Vagina (tissue), 2 donors: ENCODE data around the gene ZNF408. TPM values are rescaled to one million over a fixed set of nuclear protein-coding genes. Genes with fewer than 3 reads are reported as not detected.

ENCODE experiments used
- DNase-seq, 2 donors: peaks; one replicate each; pipeline ENCODE4 v3.0.0-alpha.2; 2017; ENCODE audit errors: extremely low spot score in 2 of 2
- H3K27ac ChIP-seq: fragments of 200-600 bp; sonication (generic); one replicate; pipeline ENCODE4 v1.5.1; 2019
- H3K27me3 ChIP-seq: fragments of 200-600 bp; sonication (generic); one replicate; pipeline ENCODE4 v1.5.1; 2019
- H3K36me3 ChIP-seq, 2 donors: fragments of 200-600 bp; sonication (generic); one replicate each; pipeline ENCODE4 v1.5.1; 2017 to 2019
- H3K4me1 ChIP-seq: fragments of 200-600 bp; sonication (generic); one replicate; pipeline ENCODE4 v1.5.1; 2019
- H3K4me3 ChIP-seq, 2 donors: fragments of 200-600 bp; sonication (generic); 1 replicate in 1 of 2; 2 replicates in 1 of 2; pipeline ENCODE4 v1.5.1; 2016 to 2019
- H3K9me3 ChIP-seq: fragments of 200-600 bp; sonication (generic); one replicate; pipeline ENCODE4 v1.5.1; 2019
- CTCF ChIP-seq, 3 experiments: fragments of 450-650 bp in 2 of 3; fragments of 200-600 bp in 1 of 3; sonication (generic) in 1 of 3; IDR thresholded peaks; one replicate each; pipeline ENCODE4 v1.5.1; 2017 to 2019; ENCODE audit warnings: antibody characterized with exemption in 3 of 3, mild to moderate bottlenecking in 2 of 3, moderate library complexity in 2 of 3
- POLR2A ChIP-seq, 2 donors: fragments of 450-650 bp; IDR thresholded peaks; one replicate each; pipeline ENCODE4 v1.6.1; 2017; ENCODE audit warnings: antibody characterized with exemption in 2 of 2, mild to moderate bottlenecking in 2 of 2, moderate library complexity in 2 of 2
- POLR2AphosphoS5 ChIP-seq, 2 donors: sonication (generic); formaldehyde crosslinking; IDR thresholded peaks; one replicate each; pipeline ENCODE4 v1.9.0; 2017; ENCODE audit warnings: antibody characterized with exemption in 2 of 2, mild to moderate bottlenecking in 2 of 2, low read depth in 1 of 2; ENCODE audit not compliant: insufficient read depth in 1 of 2
- intact Hi-C: fragments of 100-400 bp; cut with DNase I; formaldehyde crosslinking; loops from one replicate; pipeline ENCODE4 v1.15.1; 2023
- total RNA-seq: library from RNA; depleted of rRNA; stranded (reverse); fragments of >200 nt; gene quantifications from one replicate; pipeline ENCODE4 v1.2.3, GENCODE V29; 2016

ZNF408 gene
- total RNA-seq, 1 donor from 2014 or later: 12.5 TPM

- H3K4me3 ChIP-seq: no peak overlapping the region
- no peaks in the 10 kb centered on the region for H3K36me3 ChIP-seq
- DNase-seq: no peak
- intact Hi-C loops: no loop called here
- H3K9me3 ChIP-seq: no peaks in the 10 kb centered on the region
- no peak overlapping the region for H3K27ac ChIP-seq
- no peak for TF ChIP-seq POLR2A (IDR thresholded peaks at IDR 0.05)
- TF ChIP-seq CTCF (IDR thresholded peaks at IDR 0.05): no peak
- no peak for TF ChIP-seq POLR2AphosphoS5 (IDR thresholded peaks at IDR 0.05; ENCODE audit: insufficient read depth in 1 of 2, low read depth in 1 of 2)
- H3K4me1 ChIP-seq: no peaks in the 10 kb centered on the region
- H3K27me3 ChIP-seq: no peaks in the 10 kb centered on the region
Measured at GRCh38 chr11:46728659-46729040, 27.8 kb downstream of the ZNF408 start.

DNA sequence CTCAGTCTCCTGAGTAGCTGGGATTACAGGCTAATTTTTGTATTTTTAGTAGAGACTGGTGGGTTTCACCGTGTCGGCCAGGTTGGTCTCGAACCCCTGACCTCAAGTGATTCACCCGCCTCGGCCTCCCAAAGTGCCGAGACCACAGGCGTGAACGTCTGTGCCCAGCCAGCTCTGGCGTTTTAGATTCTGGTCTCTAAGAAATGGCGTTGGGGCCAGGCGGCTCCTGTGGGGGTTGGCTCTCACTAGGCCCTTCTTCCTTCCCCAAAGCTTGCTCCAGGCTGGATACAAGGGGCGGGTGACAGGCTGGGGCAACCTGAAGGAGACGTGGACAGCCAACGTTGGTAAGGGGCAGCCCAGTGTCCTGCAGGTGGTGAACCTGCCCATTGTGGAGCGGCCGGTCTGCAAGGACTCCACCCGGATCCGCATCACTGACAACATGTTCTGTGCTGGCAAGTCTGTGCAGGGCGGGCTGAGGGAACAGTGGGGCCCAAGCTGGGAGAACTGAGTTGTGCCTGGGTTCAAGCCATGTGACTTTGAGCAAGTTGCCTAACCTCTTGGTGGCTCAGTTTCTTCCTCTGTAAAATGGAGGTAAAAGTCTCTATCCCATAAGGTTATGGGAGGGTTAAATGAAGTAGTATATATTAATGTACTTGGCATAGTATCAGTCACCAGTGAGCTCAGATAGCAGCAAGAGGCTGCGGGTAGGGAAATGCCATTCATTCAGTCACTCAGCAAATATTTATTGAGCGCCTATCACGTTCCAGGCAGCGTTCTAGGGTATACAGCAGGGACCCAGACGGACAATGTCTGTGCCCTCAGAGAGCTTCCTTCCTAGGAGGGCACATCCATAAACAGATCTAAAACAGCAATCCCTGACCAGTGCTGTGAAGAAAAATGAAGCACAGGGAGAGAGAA is 28.5 kb downstream of the ZNF408 start:
- Histone ChIP-seq H3K9me3 (no peaks in the 10 kb centered on the region), H3K27me3 (no peaks in the 10 kb centered on the region), H3K4me1 (no peaks in the 10 kb centered on the region), H3K27ac (no peak overlapping the region), H3K4me3 (no peak overlapping the region), H3K36me3 (no peaks in the 10 kb centered on the region)
- intact Hi-C loops: no loop called here
- DNase-seq: no peak
- TF ChIP-seq CTCF (IDR thresholded peaks at IDR 0.05): no peak
- no peak for TF ChIP-seq POLR2AphosphoS5 (IDR thresholded peaks at IDR 0.05; ENCODE audit: insufficient read depth in 1 of 2, low read depth in 1 of 2)
- no peak for TF ChIP-seq POLR2A (IDR thresholded peaks at IDR 0.05)

- H3K9me3 ChIP-seq: no peaks in the 10 kb centered on the region
- TF ChIP-seq POLR2A (IDR thresholded peaks at IDR 0.05) (no peak), POLR2AphosphoS5 (IDR thresholded peaks at IDR 0.05; ENCODE audit: insufficient read depth in 1 of 2, low read depth in 1 of 2) (no peak), CTCF (IDR thresholded peaks at IDR 0.05) (no peak)
- H3K27ac ChIP-seq: no peak overlapping the region
- no peaks in the 10 kb centered on the region for H3K27me3 ChIP-seq
- intact Hi-C loops: no loop called here
- no peak overlapping the region for H3K4me3 ChIP-seq
- no peak for DNase-seq
- H3K4me1 ChIP-seq: no peaks in the 10 kb centered on the region
- no peaks in the 10 kb centered on the region for H3K36me3 ChIP-seq
Measured at GRCh38 chr11:46731545-46731944, 30.7 kb downstream of the ZNF408 start.

- TF ChIP-seq POLR2A (IDR thresholded peaks at IDR 0.05): no peak
- H3K4me3 ChIP-seq: no peak overlapping the region
- DNase-seq: no peak
- no peaks in the 10 kb centered on the region for H3K27me3 ChIP-seq
- H3K36me3 ChIP-seq: no peaks in the 10 kb centered on the region
- intact Hi-C loops: no loop called here
- H3K27ac ChIP-seq: no peak overlapping the region
- H3K4me1 ChIP-seq: no peaks in the 10 kb centered on the region
- H3K9me3 ChIP-seq: no peaks in the 10 kb centered on the region
Measured at GRCh38 chr11:46733234-46733633, 32.4 kb downstream of the ZNF408 start.

- DNase-seq: no peak
- intact Hi-C loops: no loop called here
- H3K27me3 ChIP-seq: no peaks in the 10 kb centered on the region
- no peak overlapping the region for H3K4me3 ChIP-seq
- H3K27ac ChIP-seq: no peak overlapping the region
- H3K4me1 ChIP-seq: no peaks in the 10 kb centered on the region
- TF ChIP-seq CTCF (IDR thresholded peaks at IDR 0.05): no peak
- TF ChIP-seq POLR2AphosphoS5 (IDR thresholded peaks at IDR 0.05; ENCODE audit: insufficient read depth in 1 of 2, low read depth in 1 of 2): no peak
- TF ChIP-seq POLR2A (IDR thresholded peaks at IDR 0.05): no peak
- no peaks in the 10 kb centered on the region for H3K9me3 ChIP-seq
- peaks cover 0 to 1% of the 10 kb centered on the region in 2 donors for H3K36me3 ChIP-seq
Measured at GRCh38 chr11:46736146-46736545, 35.3 kb downstream of the ZNF408 start.
